HCT116 (cell line): Measurements from ENCODE around the gene MRTFB. TPM values are rescaled to one million over a fixed set of nuclear protein-coding genes. Genes with fewer than 3 reads are reported as not detected.

ENCODE experiments used
- ATAC-seq: fragments of 200-7000 bp; cut with Tn5 transposase; 2 replicates; pipeline ENCODE4 v1.9.1; 2020; ENCODE audit warnings: mild to moderate bottlenecking, moderate library complexity
- BruUV-seq: library from RNA; stranded (reverse); fragments of 400-500 nt; replicated peaks from 2 replicates; lab custom pipeline; 2021; lab: Mats Ljungman, UMichigan
- CTCF ChIA-PET: fragments of 300-600 bp; sonication (Branson Sonifier 250); formaldehyde crosslinking; loops from one replicate; lab custom pipeline; 2021; ENCODE audit warnings: antibody characterized with exemption; lab: Charles Lee
- POLR2A ChIA-PET: fragments of 300-600, 350-600 bp; sonication (Branson Sonifier 250); formaldehyde crosslinking; loops from one replicate; lab custom pipeline; 2021; ENCODE audit warnings: antibody characterized with exemption; lab: Charles Lee
- RAD21 ChIA-PET, 2 experiments: fragments of 300-600 bp; sonication (Branson Sonifier 250); formaldehyde crosslinking; loops; one replicate each; lab custom pipeline; 2023; ENCODE audit warnings: low total read pairs in 2 of 2; ENCODE audit not compliant: uncharacterized antibody in 2 of 2, unreplicated experiment in 2 of 2, low non-redundant PET in 1 of 2; lab: Charles Lee
- DNase-seq: peaks from one replicate; pipeline ENCODE4 v3.0.0-alpha.2; 2010; ENCODE audit warnings: low read depth, low spot score
- H2AFZ ChIP-seq: fragments of 200-600 bp; shearing (Covaris generic), sonication (generic); 2 replicates; pipeline ENCODE4 v1.6.1; 2017; ENCODE audit warnings: low read depth, mixed run types, mixed read lengths, antibody characterized with exemption, low read length; ENCODE audit not compliant: poor library complexity, severe bottlenecking
- H3K27ac ChIP-seq: 2 replicates; pipeline ENCODE4 v1.5.1; 2012; ENCODE audit warnings: low read depth, low read length
- H3K27me3 ChIP-seq: fragments of 200-600 bp; sonication (generic); 2 replicates; pipeline ENCODE4 v1.6.1; 2016; ENCODE audit warnings: mixed run types, low read length, mixed read lengths; ENCODE audit not compliant: insufficient read depth
- H3K36me3 ChIP-seq, 2 experiments: fragments of 200-500 bp in 1 of 2; fragments of 200-600 bp in 1 of 2; sonication (Bioruptor generic) in 1 of 2; sonication (generic) in 1 of 2; 2 replicates each; pipeline versions ENCODE4 v1.5.1 to v1.6.1; 2014 to 2016; ENCODE audit warnings: low read length in 2 of 2, inconsistent platforms in 1 of 2, mixed read lengths in 1 of 2, mixed run types in 1 of 2; ENCODE audit not compliant: insufficient read depth in 2 of 2, control insufficient read depth in 1 of 2
- H3K4me1 ChIP-seq, 2 experiments: fragments of 200-600 bp in 1 of 2; sonication (generic) in 1 of 2; 2 replicates each; pipeline versions ENCODE4 v1.5.1 to v1.6.1; 2012 to 2017; ENCODE audit warnings: low read length in 2 of 2, inconsistent platforms in 1 of 2, mild to moderate bottlenecking in 1 of 2, mixed read lengths in 1 of 2, mixed run types in 1 of 2, moderate library complexity in 1 of 2; ENCODE audit not compliant: insufficient read depth in 2 of 2, control insufficient read depth in 1 of 2
- H3K4me2 ChIP-seq: fragments of 200-600 bp; sonication (generic); 2 replicates; pipeline ENCODE4 v1.6.1; 2017; ENCODE audit warnings: mixed run types, low read length, mixed read lengths
- H3K4me3 ChIP-seq, 2 experiments: fragments of 200-600 bp in 1 of 2; sonication (generic) in 1 of 2; replicated peaks in 1 of 2; 2 replicates each; pipeline ENCODE4 v1.5.1; 2011 to 2016; ENCODE audit warnings: low read length in 2 of 2, control low read depth in 1 of 2, low read depth in 1 of 2, mild to moderate bottlenecking in 1 of 2, mixed read lengths in 1 of 2, mixed run types in 1 of 2
- H3K79me2 ChIP-seq: fragments of 200-600 bp; sonication (generic); 2 replicates; pipeline ENCODE4 v1.6.1; 2017; ENCODE audit warnings: mild to moderate bottlenecking, mixed run types, low read length, moderate library complexity, mixed read lengths; ENCODE audit not compliant: insufficient read depth
- H3K9ac ChIP-seq: fragments of 200-600 bp; sonication (generic); 2 replicates; pipeline ENCODE4 v1.6.1; 2016; ENCODE audit warnings: low read length, mixed read lengths
- H3K9me2 ChIP-seq: fragments of 200-600 bp; sonication (generic), shearing (Covaris generic); 2 replicates; pipeline ENCODE4 v1.6.1; 2017; ENCODE audit warnings: mixed run types, mild to moderate bottlenecking, moderate library complexity; ENCODE audit not compliant: insufficient read depth
- H3K9me3 ChIP-seq, 2 experiments: fragments of 200-500 bp in 1 of 2; fragments of 200-600 bp in 1 of 2; sonication (Bioruptor generic) in 1 of 2; sonication (generic) in 1 of 2; 2 replicates each; pipeline ENCODE4 v1.6.1; 2014 to 2017; ENCODE audit warnings: low read length in 2 of 2, mixed read lengths in 2 of 2, inconsistent platforms in 1 of 2, low read depth in 1 of 2, mild to moderate bottlenecking in 1 of 2, mixed run types in 1 of 2, moderate library complexity in 1 of 2; ENCODE audit not compliant: control insufficient read depth in 1 of 2, insufficient read depth in 1 of 2
- H4K20me1 ChIP-seq: fragments of 200-600 bp; sonication (generic), shearing (Covaris generic); 2 replicates; pipeline ENCODE4 v1.6.1; 2017; ENCODE audit warnings: mixed run types, mild to moderate bottlenecking, moderate library complexity; ENCODE audit not compliant: insufficient read depth
- ATF3 ChIP-seq: IDR thresholded peaks from 2 replicates; pipeline ENCODE4 v1.6.1; 2012
- CBX3 ChIP-seq: IDR thresholded peaks from 2 replicates; pipeline ENCODE4 v1.6.1; 2012; ENCODE audit warnings: low read depth
- CEBPB ChIP-seq: IDR thresholded peaks from 2 replicates; pipeline ENCODE4 v1.6.1; 2012; ENCODE audit warnings: low read depth
- EGR1 ChIP-seq: IDR thresholded peaks from 2 replicates; pipeline ENCODE4 v1.6.1; 2012; ENCODE audit warnings: low read depth
- ELF1 ChIP-seq: IDR thresholded peaks from 2 replicates; pipeline ENCODE4 v1.6.1; 2012; ENCODE audit warnings: low read depth, borderline replicate concordance
- EZH2 ChIP-seq: fragments of 200-600 bp; sonication (generic); IDR thresholded peaks from 2 replicates; pipeline ENCODE4 v1.6.1; 2017; ENCODE audit warnings: antibody characterized with exemption, mixed run types
- EZH2phosphoT487 ChIP-seq: fragments of 200-600 bp; IDR thresholded peaks from 2 replicates; pipeline ENCODE4 v1.6.1; 2018; ENCODE audit warnings: antibody characterized with exemption, borderline replicate concordance
- FOSL1 ChIP-seq: IDR thresholded peaks from 2 replicates; pipeline ENCODE4 v1.6.1; 2012; ENCODE audit warnings: low read depth
- JUND ChIP-seq: IDR thresholded peaks from 2 replicates; pipeline ENCODE4 v1.6.1; 2012
- MAX ChIP-seq: IDR thresholded peaks from 2 replicates; pipeline ENCODE4 v1.6.1; 2012
- POLR2A ChIP-seq: IDR thresholded peaks from 2 replicates; pipeline ENCODE4 v1.7.0; 2011; ENCODE audit warnings: borderline replicate concordance; ENCODE audit not compliant: insufficient read depth, insufficient read length; ENCODE audit errors: extremely low read depth
- POLR2AphosphoS5 ChIP-seq: IDR thresholded peaks from 2 replicates; pipeline ENCODE4 v1.6.1; 2011; ENCODE audit warnings: mild to moderate bottlenecking, low read depth, low read length, moderate library complexity
- REST ChIP-seq: IDR thresholded peaks from 2 replicates; pipeline ENCODE4 v1.6.1; 2012; ENCODE audit warnings: low read depth
- SP1 ChIP-seq: IDR thresholded peaks from 2 replicates; pipeline ENCODE4 v1.6.1; 2012; ENCODE audit warnings: low read depth
- SRF ChIP-seq: IDR thresholded peaks from 2 replicates; pipeline ENCODE4 v1.6.1; 2012; ENCODE audit warnings: low read depth
- TCF7L2 ChIP-seq: IDR thresholded peaks from 2 replicates; pipeline ENCODE4 v1.7.0; 2011; ENCODE audit warnings: borderline replicate concordance, inconsistent platforms; ENCODE audit not compliant: insufficient read depth, insufficient read length; ENCODE audit errors: extremely low read depth
- YY1 ChIP-seq: IDR thresholded peaks from 2 replicates; pipeline ENCODE4 v1.6.1; 2011; ENCODE audit warnings: low read length, low read depth, moderate library complexity, mild to moderate bottlenecking; ENCODE audit not compliant: insufficient replicate concordance; ENCODE audit errors: extremely low read depth
- ZBTB33 ChIP-seq: IDR thresholded peaks from 2 replicates; pipeline ENCODE4 v1.6.1; 2011; ENCODE audit warnings: mild to moderate bottlenecking, low read length, moderate library complexity; ENCODE audit not compliant: insufficient replicate concordance; ENCODE audit errors: extremely low read depth
- ZFX ChIP-seq: fragments of 450-650 bp; IDR thresholded peaks from 2 replicates; pipeline ENCODE4 v1.6.1; 2017
- ZNF274 ChIP-seq: fragments of 200-500 bp; sonication (Bioruptor generic); IDR thresholded peaks from 2 replicates; pipeline ENCODE4 v1.6.1; 2014; ENCODE audit warnings: mild to moderate bottlenecking, low read depth, low read length, inconsistent platforms
- intact Hi-C: fragments of 100-400 bp; cut with micrococcal nuclease; formaldehyde crosslinking; loops from 2 replicates; pipeline ENCODE4 v1.10.0; 2022
- total RNA-seq: library from RNA; stranded (reverse); gene quantifications from one replicate; pipeline ENCODE4 v1.2.1, GENCODE V29; 2021; ENCODE audit not compliant: unreplicated experiment

The MRTFB gene
- total RNA-seq, 1 experiment from 2014 or later = 39.0 TPM

- Histone ChIP-seq H4K20me1 (no peaks in the 10 kb centered on the region), H3K4me1 (no peaks in the 10 kb centered on the region), H3K27ac (no peak overlapping the region), H2AFZ (no peak overlapping the region), H3K9me3 (no peaks in the 10 kb centered on the region), H3K79me2 (no peaks in the 10 kb centered on the region), H3K27me3 (no peaks in the 10 kb centered on the region), H3K36me3 (no peaks in the 10 kb centered on the region), H3K9ac (no peak overlapping the region), H3K9me2 (no peaks in the 10 kb centered on the region), H3K4me2 (no peak overlapping the region), H3K4me3 (no peak overlapping the region)
- no TSS peak for BruUV-seq
- intact Hi-C loops = no loop called here
- ChIA-PET CTCF (no interaction called here), RAD21 (no interaction called here), POLR2A (no interaction called here)
- DNase-seq = no peak
- TF ChIP-seq JUND (no peak), ELF1 (no peak), ATF3 (no peak), EZH2 (no peak), CEBPB (no peak), ZFX (no peak), REST (no peak), ZNF274 (no peak), EZH2phosphoT487 (no peak), SP1 (no peak), MAX (no peak), SRF (no peak), POLR2A (no peak), YY1 (no peak), EGR1 (no peak), CBX3 (no peak), FOSL1 (no peak), TCF7L2 (no peak), ZBTB33 (no peak), POLR2AphosphoS5 (no peak)
- no peak for ATAC-seq
Measured at GRCh38 chr16:14063618-14064581, 7.2 kb upstream of the MRTFB start.
